Activated CD4-positive, alpha-beta memory T cell treated with anti-CD3 and anti-CD28 coated beads, Interleukin-2, amount 10 ng/mL, durations not matched to agents 7 days and 5 days (primary cell): ENCODE data around the gene PLPP4. TPM values are rescaled to one million over a fixed set of nuclear protein-coding genes. Genes with fewer than 3 reads are reported as not detected.

Experiments used
- CTCF ChIA-PET: fragments of 350-600 bp; sonication (Branson Sonifier 250); formaldehyde crosslinking; loops from one replicate; lab custom pipeline; 2021; ENCODE audit warnings: antibody characterized with exemption, inconsistent platforms; lab: Charles Lee
- POLR2A ChIA-PET: fragments of 350-600 bp; sonication (Branson Sonifier 250); formaldehyde crosslinking; loops from one replicate; lab custom pipeline; 2021; ENCODE audit warnings: antibody characterized with exemption; lab: Charles Lee
- DNase-seq: peaks from one replicate; pipeline ENCODE4 v3.0.0-alpha.2; 2020
- H3K27ac Mint-ChIP-seq: one replicate; pipeline ENCODE4 v1.8.0; 2021; ENCODE audit warnings: mild to moderate bottlenecking, mixed read lengths
- H3K27me3 Mint-ChIP-seq: one replicate; pipeline ENCODE4 v1.8.0; 2021; ENCODE audit warnings: mixed read lengths
- H3K36me3 Mint-ChIP-seq: one replicate; pipeline ENCODE4 v1.8.0; 2021; ENCODE audit warnings: low read depth, mixed read lengths
- H3K4me1 Mint-ChIP-seq: one replicate; pipeline ENCODE4 v1.8.0; 2021; ENCODE audit warnings: mixed read lengths
- H3K4me3 Mint-ChIP-seq: one replicate; pipeline ENCODE4 v1.8.0; 2021; ENCODE audit warnings: mild to moderate bottlenecking, mixed read lengths
- H3K9me3 Mint-ChIP-seq: one replicate; pipeline ENCODE4 v1.8.0; 2021; ENCODE audit warnings: mixed read lengths
- total RNA-seq, 2 experiments: library from RNA; stranded (reverse); gene quantifications; one replicate each; pipeline ENCODE4 v1.2.3, GENCODE V29; 2021

PLPP4 gene
- total RNA-seq, 2 experiments from 2014 or later = not detected

DNA sequence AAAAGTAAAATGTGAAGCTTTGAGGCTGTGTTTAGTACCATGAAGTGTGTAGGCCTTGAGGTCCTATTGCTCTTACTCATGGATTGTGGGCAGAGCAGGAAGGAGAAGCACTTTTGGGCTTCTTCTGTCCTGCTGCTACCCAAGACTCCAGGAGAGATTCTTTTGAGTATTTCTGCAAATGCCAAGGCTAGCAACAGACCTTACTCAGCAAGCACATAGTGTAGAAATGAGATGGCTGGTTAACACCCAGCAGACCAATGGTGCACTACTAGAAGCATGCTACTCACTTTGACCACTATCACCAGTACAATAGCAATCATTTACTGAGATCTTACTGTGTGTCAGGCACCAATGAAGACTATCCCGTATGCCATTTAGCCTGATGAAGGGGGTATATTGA is 3.2 kb downstream of the PLPP4 start:
- H3K27ac Mint-ChIP-seq = no peak overlapping the region
- peaks cover 26% of the 10 kb centered on the region for H3K27me3 Mint-ChIP-seq
- no peaks in the 10 kb centered on the region for H3K9me3 Mint-ChIP-seq
- no peak for DNase-seq
- peaks cover 2% of the 10 kb centered on the region for H3K4me1 Mint-ChIP-seq
- no peak overlapping the region for H3K4me3 Mint-ChIP-seq
- H3K36me3 Mint-ChIP-seq = no peaks in the 10 kb centered on the region
- ChIA-PET CTCF (no interaction called here), POLR2A (no interaction called here)

DNA sequence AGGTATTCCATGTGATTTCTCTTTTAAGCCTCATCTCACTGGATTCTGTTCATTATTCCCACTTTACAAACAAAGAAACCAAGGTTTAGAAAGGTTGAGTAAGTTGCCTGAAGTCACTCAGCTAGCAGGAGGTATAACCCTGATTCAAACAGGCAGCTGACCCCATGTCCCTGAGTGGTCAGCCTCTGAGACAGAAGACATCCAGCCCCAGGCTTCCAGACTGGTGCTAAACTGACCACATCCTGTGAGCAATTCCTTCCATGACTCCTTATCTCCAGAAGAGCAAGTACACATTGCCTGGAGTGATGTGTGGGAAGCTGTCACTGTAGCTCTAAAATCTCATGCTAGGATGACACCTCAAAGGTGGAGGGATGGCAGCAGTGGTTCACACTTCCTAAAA is 3.7 kb downstream of the PLPP4 start:
- peaks cover 23% of the 10 kb centered on the region for H3K27me3 Mint-ChIP-seq
- ChIA-PET CTCF (no interaction called here), POLR2A (no interaction called here)
- no peaks in the 10 kb centered on the region for H3K9me3 Mint-ChIP-seq
- peaks cover 2% of the 10 kb centered on the region for H3K4me1 Mint-ChIP-seq
- DNase-seq = no peak
- no peaks in the 10 kb centered on the region for H3K36me3 Mint-ChIP-seq
- H3K27ac Mint-ChIP-seq = no peak overlapping the region
- H3K4me3 Mint-ChIP-seq = no peak overlapping the region

DNA sequence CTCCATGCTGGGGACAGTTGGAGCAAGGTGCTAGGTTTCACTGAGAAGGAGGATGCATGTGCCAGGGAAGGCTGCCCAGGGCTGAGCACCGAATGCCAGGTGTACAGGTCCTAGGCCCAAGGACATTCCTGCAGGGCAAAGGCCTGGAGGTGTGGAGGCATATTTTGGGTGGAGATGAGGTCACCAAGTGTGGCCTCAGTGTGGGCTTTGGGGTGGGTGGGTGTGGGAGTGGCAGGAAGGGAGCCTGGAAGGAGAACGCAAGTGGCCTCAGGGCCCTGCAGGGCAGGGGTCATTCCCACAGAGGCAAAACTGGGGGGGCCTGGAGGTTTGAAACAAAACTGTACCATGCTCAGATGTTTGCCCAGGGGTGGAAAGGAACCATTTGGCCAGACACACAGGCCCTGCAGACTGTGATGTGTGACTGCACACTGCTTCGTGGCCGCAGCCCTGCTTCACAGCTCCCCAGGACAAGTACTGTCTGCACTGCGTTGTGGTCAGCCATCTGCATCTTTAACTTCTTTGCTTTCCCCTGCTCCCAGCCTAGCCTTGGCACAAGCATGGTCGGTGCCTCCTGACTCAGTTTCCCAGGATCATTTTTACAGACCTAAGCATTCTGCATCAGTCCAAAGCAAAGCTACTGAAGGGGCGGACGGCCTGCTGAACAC is 5.1 kb downstream of the PLPP4 start:
- no peak for DNase-seq
- Mint-ChIP-seq H3K4me3 (no peak overlapping the region), H3K9me3 (no peaks in the 10 kb centered on the region), H3K27me3 (peaks cover 14% of the 10 kb centered on the region), H3K36me3 (no peaks in the 10 kb centered on the region), H3K4me1 (no peaks in the 10 kb centered on the region), H3K27ac (no peak overlapping the region)
- POLR2A ChIA-PET = no interaction called here
- CTCF ChIA-PET = no interaction called here

DNA sequence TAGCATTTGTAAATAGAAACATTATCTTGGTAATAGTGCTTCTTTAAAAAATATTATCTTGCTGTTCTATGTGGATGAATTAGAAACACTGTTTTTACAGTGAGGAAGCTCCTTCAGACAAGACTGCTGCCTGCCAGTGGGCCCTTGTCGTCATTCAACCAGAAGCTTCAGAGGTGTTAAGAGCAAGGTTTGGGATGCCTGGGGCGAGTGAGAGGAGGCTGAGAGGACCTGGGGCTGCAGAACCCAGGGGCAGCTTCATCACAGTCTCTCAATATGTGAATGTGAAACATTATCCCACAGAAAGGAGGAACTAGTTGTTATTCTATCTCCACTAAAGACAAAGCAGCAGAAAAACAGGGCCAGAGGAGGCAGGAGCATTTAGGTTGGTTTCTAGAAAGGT is 8.1 kb downstream of the PLPP4 start:
- Mint-ChIP-seq H3K9me3 (no peaks in the 10 kb centered on the region), H3K4me3 (no peak overlapping the region), H3K27ac (no peak overlapping the region), H3K27me3 (no peaks in the 10 kb centered on the region), H3K36me3 (no peaks in the 10 kb centered on the region), H3K4me1 (no peaks in the 10 kb centered on the region)
- CTCF ChIA-PET = no interaction called here
- POLR2A ChIA-PET = no interaction called here
- DNase-seq = no peak

- no peak for DNase-seq
- ChIA-PET POLR2A (no interaction called here), CTCF (no interaction called here)
- Mint-ChIP-seq H3K9me3 (no peaks in the 10 kb centered on the region), H3K36me3 (no peaks in the 10 kb centered on the region), H3K4me3 (no peak overlapping the region), H3K27ac (no peak overlapping the region), H3K27me3 (no peaks in the 10 kb centered on the region), H3K4me1 (no peaks in the 10 kb centered on the region)
Measured at GRCh38 chr10:120466006-120466405, 9.0 kb downstream of the PLPP4 start.

GRCh38 chr10:120473593-120473992 is 16.6 kb downstream of the PLPP4 start:
- Mint-ChIP-seq H3K4me1 (no peaks in the 10 kb centered on the region), H3K4me3 (no peak overlapping the region), H3K36me3 (no peaks in the 10 kb centered on the region), H3K27me3 (peaks cover 4% of the 10 kb centered on the region), H3K27ac (no peak overlapping the region), H3K9me3 (no peaks in the 10 kb centered on the region)
- CTCF ChIA-PET = no interaction called here
- DNase-seq = no peak
- POLR2A ChIA-PET = no interaction called here

GRCh38 chr10:120474956-120475355 is 17.9 kb downstream of the PLPP4 start:
- Mint-ChIP-seq H3K27me3 (peaks cover 4% of the 10 kb centered on the region), H3K9me3 (no peaks in the 10 kb centered on the region), H3K36me3 (no peaks in the 10 kb centered on the region), H3K4me3 (no peak overlapping the region), H3K27ac (no peak overlapping the region), H3K4me1 (no peaks in the 10 kb centered on the region)
- ChIA-PET POLR2A (no interaction called here), CTCF (no interaction called here)
- no peak for DNase-seq

GRCh38 chr10:120475844-120476791 is 19.1 kb downstream of the PLPP4 start:
- CTCF ChIA-PET = no interaction called here
- no peak overlapping the region for H3K4me3 Mint-ChIP-seq
- H3K36me3 Mint-ChIP-seq = no peaks in the 10 kb centered on the region
- H3K9me3 Mint-ChIP-seq = no peaks in the 10 kb centered on the region
- no peaks in the 10 kb centered on the region for H3K4me1 Mint-ChIP-seq
- POLR2A ChIA-PET = no interaction called here
- no peak overlapping the region for H3K27ac Mint-ChIP-seq
- DNase-seq = no peak
- H3K27me3 Mint-ChIP-seq = peaks cover 4% of the 10 kb centered on the region

DNA sequence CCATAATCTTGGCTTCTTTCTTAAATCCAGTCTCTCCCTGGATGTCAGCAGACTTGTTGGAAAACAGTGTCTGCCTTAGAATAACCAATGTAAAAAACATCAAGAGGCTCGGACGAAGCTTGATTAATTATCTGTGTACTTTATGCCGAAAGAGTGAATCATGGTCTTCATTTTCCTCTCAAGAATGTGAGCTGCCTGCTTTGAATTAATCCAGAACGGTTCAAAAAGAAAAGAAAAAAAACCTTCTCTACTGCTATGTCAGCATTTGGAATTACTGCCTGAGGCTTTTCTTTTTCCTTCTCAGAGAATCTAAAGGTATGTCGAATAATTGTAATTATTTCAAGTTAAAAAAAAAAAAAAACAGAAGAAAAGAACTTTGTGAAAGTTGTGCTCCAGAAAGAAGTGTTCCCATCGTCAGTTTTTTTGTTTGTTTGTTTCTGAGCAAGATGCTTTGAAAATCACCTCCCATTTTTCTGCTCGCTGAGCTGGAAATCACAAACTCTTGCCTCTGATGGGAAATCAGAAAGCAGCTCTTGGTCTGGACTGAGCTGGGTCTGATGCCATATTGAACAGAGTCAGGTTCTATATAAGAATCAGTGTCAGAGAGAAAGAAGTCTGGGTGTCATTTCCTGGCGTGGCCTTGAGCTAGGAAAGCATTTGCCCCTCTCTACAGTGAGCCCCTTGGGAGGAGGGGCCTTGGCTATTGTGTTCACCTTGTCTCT is 20.2 kb downstream of the PLPP4 start:
- Mint-ChIP-seq H3K27ac (no peak overlapping the region), H3K27me3 (peaks cover 4% of the 10 kb centered on the region), H3K9me3 (peaks cover 5% of the 10 kb centered on the region), H3K36me3 (no peaks in the 10 kb centered on the region), H3K4me1 (no peaks in the 10 kb centered on the region), H3K4me3 (no peak overlapping the region)
- no peak for DNase-seq
- POLR2A ChIA-PET = no interaction called here
- CTCF ChIA-PET = no interaction called here

- H3K36me3 Mint-ChIP-seq = no peaks in the 10 kb centered on the region
- no peak for DNase-seq
- H3K27ac Mint-ChIP-seq = no peak overlapping the region
- ChIA-PET CTCF (no interaction called here), POLR2A (no interaction called here)
- H3K4me3 Mint-ChIP-seq = no peak overlapping the region
- H3K4me1 Mint-ChIP-seq = no peaks in the 10 kb centered on the region
- peaks cover 7% of the 10 kb centered on the region for H3K9me3 Mint-ChIP-seq
- peaks cover 2% of the 10 kb centered on the region for H3K27me3 Mint-ChIP-seq
Measured at GRCh38 chr10:120477743-120478141, 20.7 kb downstream of the PLPP4 start.

- no peaks in the 10 kb centered on the region for H3K27me3 Mint-ChIP-seq
- CTCF ChIA-PET = no interaction called here
- H3K36me3 Mint-ChIP-seq = no peaks in the 10 kb centered on the region
- no peaks in the 10 kb centered on the region for H3K4me1 Mint-ChIP-seq
- DNase-seq = no peak
- H3K9me3 Mint-ChIP-seq = peaks cover 7% of the 10 kb centered on the region
- no peak overlapping the region for H3K4me3 Mint-ChIP-seq
- no peak overlapping the region for H3K27ac Mint-ChIP-seq
- POLR2A ChIA-PET = no interaction called here
Measured at GRCh38 chr10:120478386-120478785, 21.4 kb downstream of the PLPP4 start.

DNA sequence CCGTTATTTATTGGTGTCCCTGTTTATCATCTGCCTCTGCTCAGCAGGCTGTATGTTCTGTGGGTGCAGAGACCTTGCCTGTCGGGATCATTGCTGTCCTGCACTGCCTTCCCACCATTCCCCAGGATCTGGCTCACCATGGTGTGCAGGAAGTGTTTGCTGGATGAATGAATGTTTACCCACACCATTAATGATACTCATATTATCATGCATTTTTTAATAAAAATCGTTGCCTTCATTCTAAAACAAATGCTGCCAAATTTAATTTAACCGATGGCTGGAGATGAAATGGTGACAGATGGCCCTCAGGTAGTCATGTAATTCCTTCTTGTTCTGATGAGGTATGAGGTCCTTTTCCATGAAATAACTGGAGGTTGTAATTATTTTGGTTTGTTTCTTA is 22.5 kb downstream of the PLPP4 start:
- Mint-ChIP-seq H3K9me3 (peaks cover 7% of the 10 kb centered on the region), H3K4me3 (no peak overlapping the region), H3K27ac (no peak overlapping the region), H3K27me3 (no peaks in the 10 kb centered on the region), H3K4me1 (no peaks in the 10 kb centered on the region), H3K36me3 (no peaks in the 10 kb centered on the region)
- ChIA-PET CTCF (no interaction called here), POLR2A (no interaction called here)
- DNase-seq = no peak

GRCh38 chr10:120480065-120480600 is 23.1 kb downstream of the PLPP4 start:
- no peak for DNase-seq
- Mint-ChIP-seq H3K4me1 (no peaks in the 10 kb centered on the region), H3K4me3 (no peak overlapping the region), H3K27ac (no peak overlapping the region), H3K27me3 (no peaks in the 10 kb centered on the region), H3K36me3 (no peaks in the 10 kb centered on the region), H3K9me3 (peaks cover 7% of the 10 kb centered on the region)
- ChIA-PET CTCF (no interaction called here), POLR2A (no interaction called here)
